ENCODE measurements around the gene LENG9. TPM values are rescaled to one million over a fixed set of nuclear protein-coding genes. Genes with fewer than 3 reads are reported as not detected.
A peak's percentile ranks its signal among the peaks of the same experiment; 100 is the strongest.

The LENG9 gene
- total RNA-seq, 2 donors from 2014 or later = 6.0 to 9.9 TPM

GRCh38 chr19:54492568-54492967 lies 29.0 kb upstream of the LENG9 start:
- H3K4me3 Mint-ChIP-seq = no peak overlapping the region
- peak overlapping the region in 1 of 2 donors; percentile 18 for H3K27ac Mint-ChIP-seq
- no peaks in the 10 kb centered on the region for H3K36me3 Mint-ChIP-seq
- H3K9me3 Mint-ChIP-seq = no peaks in the 10 kb centered on the region
- H3K4me1 Mint-ChIP-seq (ENCODE audit: low read depth in 2 of 2) = peaks cover 13 to 28% of the 10 kb centered on the region in 2 donors
- peaks cover 31% of the 10 kb centered on the region in 2 donors for H3K27me3 Mint-ChIP-seq
- DNase-seq (ENCODE audit: low spot score) (no peak), ATAC-seq (no peak)

GRCh38 chr19:54489766-54490165 lies 26.2 kb upstream of the LENG9 start:
- Mint-ChIP-seq H3K36me3 (no peaks in the 10 kb centered on the region), H3K27me3 (peaks cover 17 to 32% of the 10 kb centered on the region in 2 donors), H3K4me3 (no peak overlapping the region), H3K9me3 (no peaks in the 10 kb centered on the region), H3K4me1 (ENCODE audit: low read depth in 2 of 2) (peaks cover 11 to 19% of the 10 kb centered on the region in 2 donors), H3K27ac (no peak overlapping the region)
- DNase-seq (ENCODE audit: low spot score) (no peak), ATAC-seq (no peak)

DNA sequence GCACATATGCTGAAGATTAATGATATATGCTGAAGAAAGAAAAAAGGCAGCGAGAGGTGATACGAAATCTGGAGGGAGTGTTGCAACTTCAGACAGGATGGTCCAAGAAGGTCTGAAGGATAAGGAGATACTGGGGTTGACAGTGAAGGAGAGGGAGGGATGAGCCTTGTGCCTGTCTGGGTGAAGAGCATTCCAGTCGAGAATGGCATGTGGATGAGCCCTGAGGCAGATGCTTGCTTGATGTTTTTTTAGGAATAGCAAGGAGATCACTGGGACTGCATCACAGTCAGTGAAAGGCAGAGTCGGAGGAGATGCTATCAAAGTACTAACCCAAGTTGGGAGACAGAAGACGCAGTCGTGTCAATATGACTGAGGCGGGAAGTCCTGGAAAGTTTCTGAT lies 25.8 kb upstream of the LENG9 start:
- no peak overlapping the region for H3K4me3 Mint-ChIP-seq
- H3K27ac Mint-ChIP-seq = no peak overlapping the region
- DNase-seq (ENCODE audit: low spot score) (no peak), ATAC-seq (no peak)
- no peaks in the 10 kb centered on the region for H3K9me3 Mint-ChIP-seq
- H3K36me3 Mint-ChIP-seq = no peaks in the 10 kb centered on the region
- peaks cover 12 to 21% of the 10 kb centered on the region in 2 donors for H3K4me1 Mint-ChIP-seq (ENCODE audit: low read depth in 2 of 2)
- H3K27me3 Mint-ChIP-seq = peaks cover 16 to 34% of the 10 kb centered on the region in 2 donors

DNA sequence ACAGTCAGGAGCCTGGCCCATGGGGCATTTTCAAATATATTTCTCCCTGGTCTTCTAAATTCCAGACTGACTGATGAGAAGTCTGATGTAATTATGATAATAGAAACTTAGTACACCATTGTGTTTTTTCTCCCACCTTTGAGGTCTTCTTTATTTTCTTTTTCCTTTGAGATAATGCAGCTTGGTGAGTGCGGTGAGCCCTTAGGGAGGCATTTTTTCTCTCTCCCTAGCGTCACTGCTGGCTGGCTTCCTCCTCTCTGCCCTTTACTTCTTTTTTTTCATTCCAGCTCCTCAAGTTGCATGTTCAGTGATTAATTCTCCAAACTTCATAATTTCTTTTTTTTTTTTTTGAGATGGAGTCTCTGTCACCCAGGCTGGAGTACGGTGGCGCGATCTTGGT lies 22.3 kb upstream of the LENG9 start:
- DNase-seq (ENCODE audit: low spot score) (no peak), ATAC-seq (no peak)
- H3K27me3 Mint-ChIP-seq = peaks cover 18 to 32% of the 10 kb centered on the region in 2 donors
- peak overlapping the region; percentile 27 to 58 for H3K27ac Mint-ChIP-seq
- peak overlapping the region; percentile 52 for H3K4me3 Mint-ChIP-seq
- peaks cover 32 to 44% of the 10 kb centered on the region in 2 donors for H3K4me1 Mint-ChIP-seq (ENCODE audit: low read depth in 2 of 2)
- H3K36me3 Mint-ChIP-seq = no peaks in the 10 kb centered on the region
- H3K9me3 Mint-ChIP-seq = no peaks in the 10 kb centered on the region

DNA sequence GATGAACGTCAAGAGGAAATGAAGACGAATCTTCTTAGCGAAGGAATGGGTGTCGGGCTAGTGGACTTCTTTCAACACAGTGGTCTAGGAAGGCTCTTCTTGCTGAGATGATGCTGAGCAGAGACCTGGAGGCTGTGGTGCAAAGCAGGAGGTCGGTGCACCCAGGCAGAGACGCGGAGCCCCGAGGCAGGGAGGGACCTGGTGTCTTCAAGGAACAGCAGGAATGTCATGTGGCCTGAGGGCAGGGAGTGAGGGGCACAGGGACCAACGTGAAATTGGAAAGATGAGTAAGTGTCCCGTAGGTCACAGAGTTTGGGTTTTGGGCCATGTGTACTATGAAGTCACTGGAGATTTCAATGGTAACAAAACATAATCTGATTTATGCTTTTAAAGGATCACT lies 20.9 kb upstream of the LENG9 start:
- peaks cover 42 to 51% of the 10 kb centered on the region in 2 donors for H3K4me1 Mint-ChIP-seq (ENCODE audit: low read depth in 2 of 2)
- no peak overlapping the region for H3K27ac Mint-ChIP-seq
- no peak for DNase-seq (ENCODE audit: low spot score)

DNA sequence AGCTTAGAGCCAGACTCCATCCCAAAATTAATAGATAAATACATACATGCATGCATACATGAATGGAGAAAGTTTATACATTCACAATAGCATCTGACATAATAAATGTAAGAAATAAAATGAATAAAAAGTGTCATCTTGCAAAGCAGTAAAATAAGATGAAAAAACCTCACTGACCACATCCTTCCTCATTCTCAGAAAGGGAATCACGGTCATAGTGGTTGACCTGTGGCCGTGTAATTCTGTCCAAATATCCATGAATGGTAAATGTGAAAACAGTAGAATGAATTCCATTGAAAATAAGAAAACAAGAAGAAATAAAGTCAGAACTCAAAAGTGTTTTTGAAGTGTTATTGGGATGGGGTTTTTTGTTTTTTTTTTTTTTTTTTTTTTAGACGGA lies 19.3 kb upstream of the LENG9 start:
- DNase-seq (ENCODE audit: low spot score) (no peak), ATAC-seq (peak; percentile 58 to 63)
- H3K4me1 Mint-ChIP-seq (ENCODE audit: low read depth in 2 of 2) = peaks cover 50 to 58% of the 10 kb centered on the region in 2 donors
- peak overlapping the region; percentile 69 for H3K4me3 Mint-ChIP-seq
- peak overlapping the region; percentile 43 to 73 for H3K27ac Mint-ChIP-seq
- peaks cover 17 to 36% of the 10 kb centered on the region in 2 donors for H3K27me3 Mint-ChIP-seq
- H3K36me3 Mint-ChIP-seq = no peaks in the 10 kb centered on the region
- no peaks in the 10 kb centered on the region for H3K9me3 Mint-ChIP-seq

More for the DNA sequence above, 20.9 kb upstream of the LENG9 start:
- Mint-ChIP-seq H3K36me3 (no peaks in the 10 kb centered on the region), H3K9me3 (no peaks in the 10 kb centered on the region), H3K4me3 (peak overlapping the region; percentile 16), H3K27me3 (peaks cover 9 to 32% of the 10 kb centered on the region in 2 donors)
- ATAC-seq = no peak

GRCh38 chr19:54481326-54481930 lies 17.9 kb upstream of the LENG9 start:
- H3K4me1 Mint-ChIP-seq (ENCODE audit: low read depth in 2 of 2) = peaks cover 54 to 58% of the 10 kb centered on the region in 2 donors
- H3K27me3 Mint-ChIP-seq = peaks cover 22 to 45% of the 10 kb centered on the region in 2 donors
- ATAC-seq = peak; percentile 57 to 77

GRCh38 chr19:54480051-54480450 lies 16.5 kb upstream of the LENG9 start:
- H3K27ac Mint-ChIP-seq = peak overlapping the region; percentile 25 to 54
- peaks cover 47 to 51% of the 10 kb centered on the region in 2 donors for H3K4me1 Mint-ChIP-seq (ENCODE audit: low read depth in 2 of 2)
- DNase-seq (ENCODE audit: low spot score) (no peak), ATAC-seq (no peak)
- no peaks in the 10 kb centered on the region for H3K36me3 Mint-ChIP-seq
- H3K9me3 Mint-ChIP-seq = no peaks in the 10 kb centered on the region
- H3K4me3 Mint-ChIP-seq = peak overlapping the region; percentile 37
- H3K27me3 Mint-ChIP-seq = peaks cover 23 to 38% of the 10 kb centered on the region in 2 donors

More at GRCh38 chr19:54481326-54481930, 17.9 kb upstream of the LENG9 start:
- H3K9me3 Mint-ChIP-seq = no peaks in the 10 kb centered on the region
- peak overlapping the region in 1 of 2 donors; percentile 10 for H3K27ac Mint-ChIP-seq
- H3K36me3 Mint-ChIP-seq = no peaks in the 10 kb centered on the region
- no peak for DNase-seq (ENCODE audit: low spot score)
- H3K4me3 Mint-ChIP-seq = peak overlapping the region; percentile 51

GRCh38 chr19:54478677-54479266 lies 15.2 kb upstream of the LENG9 start:
- no peaks in the 10 kb centered on the region for H3K9me3 Mint-ChIP-seq
- no peaks in the 10 kb centered on the region for H3K36me3 Mint-ChIP-seq
- H3K27ac Mint-ChIP-seq = peak overlapping the region in 1 of 2 donors; percentile 54
- no peak for DNase-seq (ENCODE audit: low spot score)
- H3K27me3 Mint-ChIP-seq = peaks cover 16 to 38% of the 10 kb centered on the region in 2 donors
- peaks cover 39 to 42% of the 10 kb centered on the region in 2 donors for H3K4me1 Mint-ChIP-seq (ENCODE audit: low read depth in 2 of 2)
- no peak overlapping the region for H3K4me3 Mint-ChIP-seq
- peak; percentile 52 to 64 for ATAC-seq

GRCh38 chr19:54477650-54478049 lies 14.1 kb upstream of the LENG9 start:
- Mint-ChIP-seq H3K27ac (peak overlapping the region in 1 of 2 donors; percentile 59), H3K4me1 (ENCODE audit: low read depth in 2 of 2) (peaks cover 35 to 38% of the 10 kb centered on the region in 2 donors), H3K4me3 (no peak overlapping the region), H3K36me3 (no peaks in the 10 kb centered on the region), H3K9me3 (no peaks in the 10 kb centered on the region), H3K27me3 (peaks cover 24 to 42% of the 10 kb centered on the region in 2 donors)
- ATAC-seq = no peak
- no peak for DNase-seq (ENCODE audit: low spot score)

DNA sequence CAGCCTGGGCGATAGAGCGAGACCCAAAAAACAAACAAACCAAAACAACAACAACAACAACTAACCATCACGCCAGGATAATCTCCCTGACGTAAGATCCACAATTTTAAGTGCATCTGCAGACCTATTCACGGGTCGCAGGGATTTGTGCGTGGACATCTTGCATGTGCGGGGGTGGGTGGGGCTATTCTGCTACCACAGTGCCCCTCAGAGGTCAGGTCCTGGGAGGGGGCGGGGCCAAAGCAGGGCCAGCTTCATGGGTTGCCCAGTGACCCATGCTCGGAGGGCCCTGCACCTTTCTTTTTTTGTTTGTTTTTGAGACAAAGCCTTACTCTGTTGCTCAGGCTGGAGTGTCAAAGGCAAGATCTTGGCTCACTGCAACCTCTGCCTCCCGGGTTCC lies 12.1 kb upstream of the LENG9 start:
- ATAC-seq (no peak), DNase-seq (ENCODE audit: low spot score) (no peak)
- Mint-ChIP-seq H3K27ac (no peak overlapping the region), H3K9me3 (no peaks in the 10 kb centered on the region), H3K4me1 (ENCODE audit: low read depth in 2 of 2) (peaks cover 22 to 29% of the 10 kb centered on the region in 2 donors), H3K27me3 (peaks cover 27 to 38% of the 10 kb centered on the region in 2 donors), H3K4me3 (no peak overlapping the region), H3K36me3 (no peaks in the 10 kb centered on the region)

DNA sequence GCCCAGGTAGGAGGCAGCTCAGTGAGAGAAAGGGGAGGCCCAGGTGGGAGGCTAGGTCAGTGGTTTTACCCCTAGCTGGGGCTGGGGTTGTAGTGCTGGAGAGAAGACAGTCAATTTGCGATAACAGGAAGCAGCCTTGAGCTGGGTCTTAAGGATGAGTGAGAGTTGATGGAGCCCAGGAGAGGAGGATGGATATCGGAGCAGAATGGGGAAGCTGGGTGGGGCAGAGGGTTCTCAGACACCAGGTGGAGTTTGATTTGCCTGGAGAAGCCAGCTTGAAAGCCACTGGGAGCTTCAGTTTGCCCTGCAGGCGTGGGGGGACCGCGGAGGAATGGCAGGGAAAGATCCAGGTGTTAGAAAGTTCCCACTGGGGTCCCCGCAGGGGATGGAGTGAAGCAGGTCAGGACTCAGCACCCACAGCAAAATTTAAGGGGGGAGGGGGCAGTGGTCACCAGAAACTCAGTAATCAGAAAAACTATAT lies 10.4 kb upstream of the LENG9 start:
- no peaks in the 10 kb centered on the region for H3K9me3 Mint-ChIP-seq
- H3K27ac Mint-ChIP-seq = no peak overlapping the region
- H3K36me3 Mint-ChIP-seq = no peaks in the 10 kb centered on the region
- H3K4me3 Mint-ChIP-seq = no peak overlapping the region
- peak; percentile 49 for DNase-seq (ENCODE audit: low spot score)
- ATAC-seq = no peak
- peaks cover 43 to 46% of the 10 kb centered on the region in 2 donors for H3K27me3 Mint-ChIP-seq
- peaks cover 14 to 22% of the 10 kb centered on the region in 2 donors for H3K4me1 Mint-ChIP-seq (ENCODE audit: low read depth in 2 of 2)

DNA sequence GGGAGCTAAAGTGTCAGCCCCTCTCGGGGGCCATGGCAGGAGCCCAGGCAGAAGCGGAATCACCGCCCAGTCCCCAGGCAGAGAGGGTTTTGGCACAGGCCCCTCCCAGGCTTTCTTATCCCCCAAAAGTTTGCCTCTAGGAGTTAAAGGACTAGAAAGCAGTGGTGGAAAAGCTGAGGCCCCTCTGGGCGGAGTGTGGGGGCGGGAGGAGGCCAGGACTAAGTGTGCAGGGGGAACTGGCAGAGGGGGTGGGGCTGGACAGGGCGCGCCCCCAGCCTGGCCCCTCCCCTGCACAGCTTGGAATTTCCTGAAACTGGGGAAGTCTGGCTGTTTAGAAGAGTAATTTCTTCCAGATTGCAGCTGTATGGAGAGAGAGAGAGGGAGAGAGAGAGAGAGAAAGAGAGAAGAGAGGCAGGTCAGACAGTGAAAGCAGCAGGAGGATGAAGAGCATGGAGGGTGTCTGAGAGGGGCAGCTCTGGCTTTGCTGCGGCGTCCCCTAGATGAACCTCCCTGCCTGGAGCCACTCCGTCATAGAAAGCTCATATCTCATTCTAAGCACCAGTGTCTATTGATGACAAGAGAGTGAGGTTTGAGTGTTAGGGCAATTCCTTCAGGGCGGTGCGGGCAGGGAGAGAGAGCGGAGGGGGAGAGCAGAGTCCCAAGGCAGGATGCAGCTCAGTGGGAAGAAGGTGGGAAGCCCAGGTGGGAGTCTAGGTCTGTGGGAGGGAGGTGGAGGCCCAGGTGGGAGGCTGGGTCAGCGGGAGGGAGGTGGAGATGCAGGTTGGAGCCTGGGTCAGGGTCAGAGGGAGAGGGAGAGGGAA lies 9.7 kb upstream of the LENG9 start, which contains the start of gene CDC42EP5:
TSS of gene CDC42EP5 (minus strand) at position 226 of the 821 bp plus-strand sequence. CDS start 7,749 bp downstream, outside the sequence.
- ATAC-seq (peak; percentile 37 to 73), DNase-seq (ENCODE audit: low spot score) (peak; percentile 39)
- H3K27ac Mint-ChIP-seq = no peak within 1 kb of the TSS
- H3K4me1 Mint-ChIP-seq (ENCODE audit: low read depth in 2 of 2) = peaks cover 10 to 19% of the 10 kb centered on the region in 2 donors
- no peaks in the 10 kb centered on the region for H3K9me3 Mint-ChIP-seq
- peaks cover 42 to 43% of the 10 kb centered on the region in 2 donors for H3K27me3 Mint-ChIP-seq
- no peaks in the 10 kb centered on the region for H3K36me3 Mint-ChIP-seq
- no peak within 1 kb of the TSS for H3K4me3 Mint-ChIP-seq

All from natural killer cell treated with Interleukin-12 subunit alpha and Interleukin-12 subunit beta and Interleukin-15 and Interleukin-18, amount 100 ng/mL, for 72 hours (primary cell).